WTC11 (cell line): ENCODE results near the gene CCDC74B.

Experiments
- CBFB ChIP-seq: sonication (generic); formaldehyde crosslinking; IDR thresholded peaks from 2 replicates; pipeline ENCODE4 v1.8.1; 2022; ENCODE audit warnings: mild to moderate bottlenecking, low read depth, missing genetic modification reagents
- FOXK1 ChIP-seq: sonication (generic); formaldehyde crosslinking; IDR thresholded peaks from 2 replicates; pipeline ENCODE4 v1.8.0; 2022; ENCODE audit warnings: mild to moderate bottlenecking, moderate library complexity, missing genetic modification reagents
- NFE2L1 ChIP-seq: sonication (generic); formaldehyde crosslinking; IDR thresholded peaks from 2 replicates; pipeline ENCODE4 v1.8.1; 2023; ENCODE audit warnings: missing genetic modification reagents
- NR1H2 ChIP-seq: sonication (generic); formaldehyde crosslinking; IDR thresholded peaks from 2 replicates; pipeline ENCODE4 v1.9.0; 2021; ENCODE audit warnings: mild to moderate bottlenecking, moderate library complexity, missing genetic modification reagents
- TCF7 ChIP-seq: sonication (generic); formaldehyde crosslinking; IDR thresholded peaks from 2 replicates; pipeline ENCODE4 v1.8.0; 2022; ENCODE audit warnings: mild to moderate bottlenecking, low read depth, missing genetic modification reagents, moderate library complexity
- TP53 ChIP-seq: sonication (generic); formaldehyde crosslinking; IDR thresholded peaks from 2 replicates; pipeline ENCODE4 v1.8.1; 2023; ENCODE audit warnings: mild to moderate bottlenecking, missing genetic modification reagents
- USF1 ChIP-seq: sonication (generic); formaldehyde crosslinking; IDR thresholded peaks from 2 replicates; pipeline ENCODE4 v1.8.0; 2022; ENCODE audit warnings: mild to moderate bottlenecking, missing genetic modification reagents
- ZNF423 ChIP-seq: fragments of 250-450 bp; sonication (Bioruptor Pico); IDR thresholded peaks from 2 replicates; pipeline ENCODE4 v2.1.2; 2022; ENCODE audit warnings: mild to moderate bottlenecking, moderate library complexity
- TF ChIP-seq, protein P1 (sequence below): sonication (generic); formaldehyde crosslinking; IDR thresholded peaks from 2 replicates; pipeline ENCODE4 v1.8.1; 2023; ENCODE audit warnings: mild to moderate bottlenecking, moderate library complexity, missing genetic modification reagents
- TF ChIP-seq, protein P2 (sequence below): sonication (generic); formaldehyde crosslinking; IDR thresholded peaks from 2 replicates; pipeline ENCODE4 v1.8.1; 2022; ENCODE audit warnings: mild to moderate bottlenecking, moderate library complexity, missing genetic modification reagents
- TF ChIP-seq, protein P3 (sequence below): sonication (generic); formaldehyde crosslinking; IDR thresholded peaks from 2 replicates; pipeline ENCODE4 v1.8.0; 2023; ENCODE audit warnings: missing genetic modification reagents, mild to moderate bottlenecking, borderline replicate concordance
- TF ChIP-seq, protein P4 (sequence below): fragments of 200-600 bp; IDR thresholded peaks from 2 replicates; pipeline ENCODE4 v1.8.0; 2022; ENCODE audit warnings: antibody characterized with exemption
- TF ChIP-seq, protein P5 (sequence below): fragments of 250-450 bp; sonication (Bioruptor Pico); IDR thresholded peaks from 2 replicates; pipeline ENCODE4 v1.9.0; 2021; ENCODE audit warnings: mild to moderate bottlenecking, borderline replicate concordance

- TF ChIP-seq, protein P1, sequence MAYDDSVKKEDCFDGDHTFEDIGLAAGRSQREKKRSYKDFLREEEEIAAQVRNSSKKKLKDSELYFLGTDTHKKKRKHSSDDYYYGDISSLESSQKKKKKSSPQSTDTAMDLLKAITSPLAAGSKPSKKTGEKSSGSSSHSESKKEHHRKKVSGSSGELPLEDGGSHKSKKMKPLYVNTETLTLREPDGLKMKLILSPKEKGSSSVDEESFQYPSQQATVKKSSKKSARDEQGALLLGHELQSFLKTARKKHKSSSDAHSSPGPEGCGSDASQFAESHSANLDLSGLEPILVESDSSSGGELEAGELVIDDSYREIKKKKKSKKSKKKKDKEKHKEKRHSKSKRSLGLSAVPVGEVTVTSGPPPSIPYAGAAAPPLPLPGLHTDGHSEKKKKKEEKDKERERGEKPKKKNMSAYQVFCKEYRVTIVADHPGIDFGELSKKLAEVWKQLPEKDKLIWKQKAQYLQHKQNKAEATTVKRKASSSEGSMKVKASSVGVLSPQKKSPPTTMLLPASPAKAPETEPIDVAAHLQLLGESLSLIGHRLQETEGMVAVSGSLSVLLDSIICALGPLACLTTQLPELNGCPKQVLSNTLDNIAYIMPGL, result no peak
- TF ChIP-seq ZNF423 (CRISPR knock-in tag) (no peak), CBFB (no peak), NR1H2 (CRISPR knock-in tag) (no peak), TCF7 (CRISPR knock-in tag) (no peak), NFE2L1 (CRISPR knock-in tag) (no peak), FOXK1 (CRISPR knock-in tag) (no peak), USF1 (CRISPR knock-in tag) (no peak), TP53 (CRISPR knock-in tag) (no peak)
- TF ChIP-seq, protein P2, sequence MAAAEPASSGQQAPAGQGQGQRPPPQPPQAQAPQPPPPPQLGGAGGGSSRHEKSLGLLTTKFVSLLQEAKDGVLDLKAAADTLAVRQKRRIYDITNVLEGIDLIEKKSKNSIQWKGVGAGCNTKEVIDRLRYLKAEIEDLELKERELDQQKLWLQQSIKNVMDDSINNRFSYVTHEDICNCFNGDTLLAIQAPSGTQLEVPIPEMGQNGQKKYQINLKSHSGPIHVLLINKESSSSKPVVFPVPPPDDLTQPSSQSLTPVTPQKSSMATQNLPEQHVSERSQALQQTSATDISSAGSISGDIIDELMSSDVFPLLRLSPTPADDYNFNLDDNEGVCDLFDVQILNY (CRISPR knock-in tag), result no peak
- TF ChIP-seq, protein P3, sequence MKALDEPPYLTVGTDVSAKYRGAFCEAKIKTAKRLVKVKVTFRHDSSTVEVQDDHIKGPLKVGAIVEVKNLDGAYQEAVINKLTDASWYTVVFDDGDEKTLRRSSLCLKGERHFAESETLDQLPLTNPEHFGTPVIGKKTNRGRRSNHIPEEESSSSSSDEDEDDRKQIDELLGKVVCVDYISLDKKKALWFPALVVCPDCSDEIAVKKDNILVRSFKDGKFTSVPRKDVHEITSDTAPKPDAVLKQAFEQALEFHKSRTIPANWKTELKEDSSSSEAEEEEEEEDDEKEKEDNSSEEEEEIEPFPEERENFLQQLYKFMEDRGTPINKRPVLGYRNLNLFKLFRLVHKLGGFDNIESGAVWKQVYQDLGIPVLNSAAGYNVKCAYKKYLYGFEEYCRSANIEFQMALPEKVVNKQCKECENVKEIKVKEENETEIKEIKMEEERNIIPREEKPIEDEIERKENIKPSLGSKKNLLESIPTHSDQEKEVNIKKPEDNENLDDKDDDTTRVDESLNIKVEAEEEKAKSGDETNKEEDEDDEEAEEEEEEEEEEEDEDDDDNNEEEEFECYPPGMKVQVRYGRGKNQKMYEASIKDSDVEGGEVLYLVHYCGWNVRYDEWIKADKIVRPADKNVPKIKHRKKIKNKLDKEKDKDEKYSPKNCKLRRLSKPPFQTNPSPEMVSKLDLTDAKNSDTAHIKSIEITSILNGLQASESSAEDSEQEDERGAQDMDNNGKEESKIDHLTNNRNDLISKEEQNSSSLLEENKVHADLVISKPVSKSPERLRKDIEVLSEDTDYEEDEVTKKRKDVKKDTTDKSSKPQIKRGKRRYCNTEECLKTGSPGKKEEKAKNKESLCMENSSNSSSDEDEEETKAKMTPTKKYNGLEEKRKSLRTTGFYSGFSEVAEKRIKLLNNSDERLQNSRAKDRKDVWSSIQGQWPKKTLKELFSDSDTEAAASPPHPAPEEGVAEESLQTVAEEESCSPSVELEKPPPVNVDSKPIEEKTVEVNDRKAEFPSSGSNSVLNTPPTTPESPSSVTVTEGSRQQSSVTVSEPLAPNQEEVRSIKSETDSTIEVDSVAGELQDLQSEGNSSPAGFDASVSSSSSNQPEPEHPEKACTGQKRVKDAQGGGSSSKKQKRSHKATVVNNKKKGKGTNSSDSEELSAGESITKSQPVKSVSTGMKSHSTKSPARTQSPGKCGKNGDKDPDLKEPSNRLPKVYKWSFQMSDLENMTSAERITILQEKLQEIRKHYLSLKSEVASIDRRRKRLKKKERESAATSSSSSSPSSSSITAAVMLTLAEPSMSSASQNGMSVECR, result no peak
- TF ChIP-seq, protein P4, sequence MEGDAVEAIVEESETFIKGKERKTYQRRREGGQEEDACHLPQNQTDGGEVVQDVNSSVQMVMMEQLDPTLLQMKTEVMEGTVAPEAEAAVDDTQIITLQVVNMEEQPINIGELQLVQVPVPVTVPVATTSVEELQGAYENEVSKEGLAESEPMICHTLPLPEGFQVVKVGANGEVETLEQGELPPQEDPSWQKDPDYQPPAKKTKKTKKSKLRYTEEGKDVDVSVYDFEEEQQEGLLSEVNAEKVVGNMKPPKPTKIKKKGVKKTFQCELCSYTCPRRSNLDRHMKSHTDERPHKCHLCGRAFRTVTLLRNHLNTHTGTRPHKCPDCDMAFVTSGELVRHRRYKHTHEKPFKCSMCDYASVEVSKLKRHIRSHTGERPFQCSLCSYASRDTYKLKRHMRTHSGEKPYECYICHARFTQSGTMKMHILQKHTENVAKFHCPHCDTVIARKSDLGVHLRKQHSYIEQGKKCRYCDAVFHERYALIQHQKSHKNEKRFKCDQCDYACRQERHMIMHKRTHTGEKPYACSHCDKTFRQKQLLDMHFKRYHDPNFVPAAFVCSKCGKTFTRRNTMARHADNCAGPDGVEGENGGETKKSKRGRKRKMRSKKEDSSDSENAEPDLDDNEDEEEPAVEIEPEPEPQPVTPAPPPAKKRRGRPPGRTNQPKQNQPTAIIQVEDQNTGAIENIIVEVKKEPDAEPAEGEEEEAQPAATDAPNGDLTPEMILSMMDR, result no peak
- TF ChIP-seq, protein P5, sequence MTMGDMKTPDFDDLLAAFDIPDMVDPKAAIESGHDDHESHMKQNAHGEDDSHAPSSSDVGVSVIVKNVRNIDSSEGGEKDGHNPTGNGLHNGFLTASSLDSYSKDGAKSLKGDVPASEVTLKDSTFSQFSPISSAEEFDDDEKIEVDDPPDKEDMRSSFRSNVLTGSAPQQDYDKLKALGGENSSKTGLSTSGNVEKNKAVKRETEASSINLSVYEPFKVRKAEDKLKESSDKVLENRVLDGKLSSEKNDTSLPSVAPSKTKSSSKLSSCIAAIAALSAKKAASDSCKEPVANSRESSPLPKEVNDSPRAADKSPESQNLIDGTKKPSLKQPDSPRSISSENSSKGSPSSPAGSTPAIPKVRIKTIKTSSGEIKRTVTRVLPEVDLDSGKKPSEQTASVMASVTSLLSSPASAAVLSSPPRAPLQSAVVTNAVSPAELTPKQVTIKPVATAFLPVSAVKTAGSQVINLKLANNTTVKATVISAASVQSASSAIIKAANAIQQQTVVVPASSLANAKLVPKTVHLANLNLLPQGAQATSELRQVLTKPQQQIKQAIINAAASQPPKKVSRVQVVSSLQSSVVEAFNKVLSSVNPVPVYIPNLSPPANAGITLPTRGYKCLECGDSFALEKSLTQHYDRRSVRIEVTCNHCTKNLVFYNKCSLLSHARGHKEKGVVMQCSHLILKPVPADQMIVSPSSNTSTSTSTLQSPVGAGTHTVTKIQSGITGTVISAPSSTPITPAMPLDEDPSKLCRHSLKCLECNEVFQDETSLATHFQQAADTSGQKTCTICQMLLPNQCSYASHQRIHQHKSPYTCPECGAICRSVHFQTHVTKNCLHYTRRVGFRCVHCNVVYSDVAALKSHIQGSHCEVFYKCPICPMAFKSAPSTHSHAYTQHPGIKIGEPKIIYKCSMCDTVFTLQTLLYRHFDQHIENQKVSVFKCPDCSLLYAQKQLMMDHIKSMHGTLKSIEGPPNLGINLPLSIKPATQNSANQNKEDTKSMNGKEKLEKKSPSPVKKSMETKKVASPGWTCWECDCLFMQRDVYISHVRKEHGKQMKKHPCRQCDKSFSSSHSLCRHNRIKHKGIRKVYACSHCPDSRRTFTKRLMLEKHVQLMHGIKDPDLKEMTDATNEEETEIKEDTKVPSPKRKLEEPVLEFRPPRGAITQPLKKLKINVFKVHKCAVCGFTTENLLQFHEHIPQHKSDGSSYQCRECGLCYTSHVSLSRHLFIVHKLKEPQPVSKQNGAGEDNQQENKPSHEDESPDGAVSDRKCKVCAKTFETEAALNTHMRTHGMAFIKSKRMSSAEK (CRISPR knock-in tag), result no peak
Observed at GRCh38 chr2:130165293-130166016, 20.5 kb upstream of the CCDC74B start.
